Astrocyte (in vitro differentiated cells and primary cell): ENCODE measurements around the gene WDR75.

Experiments used
- EZH2 ChIP-seq: IDR thresholded peaks from 2 replicates; pipeline ENCODE4 v1.6.1; 2012; ENCODE audit warnings: mild to moderate bottlenecking, low read length, inconsistent platforms; ENCODE audit not compliant: insufficient read depth
- TF ChIP-seq, protein P1 (sequence below): IDR thresholded peaks from 2 replicates; pipeline ENCODE4 v1.5.1; 2011; ENCODE audit warnings: low read depth, mild to moderate bottlenecking, inconsistent platforms, low read length, moderate library complexity; ENCODE audit not compliant: insufficient read depth

DNA sequence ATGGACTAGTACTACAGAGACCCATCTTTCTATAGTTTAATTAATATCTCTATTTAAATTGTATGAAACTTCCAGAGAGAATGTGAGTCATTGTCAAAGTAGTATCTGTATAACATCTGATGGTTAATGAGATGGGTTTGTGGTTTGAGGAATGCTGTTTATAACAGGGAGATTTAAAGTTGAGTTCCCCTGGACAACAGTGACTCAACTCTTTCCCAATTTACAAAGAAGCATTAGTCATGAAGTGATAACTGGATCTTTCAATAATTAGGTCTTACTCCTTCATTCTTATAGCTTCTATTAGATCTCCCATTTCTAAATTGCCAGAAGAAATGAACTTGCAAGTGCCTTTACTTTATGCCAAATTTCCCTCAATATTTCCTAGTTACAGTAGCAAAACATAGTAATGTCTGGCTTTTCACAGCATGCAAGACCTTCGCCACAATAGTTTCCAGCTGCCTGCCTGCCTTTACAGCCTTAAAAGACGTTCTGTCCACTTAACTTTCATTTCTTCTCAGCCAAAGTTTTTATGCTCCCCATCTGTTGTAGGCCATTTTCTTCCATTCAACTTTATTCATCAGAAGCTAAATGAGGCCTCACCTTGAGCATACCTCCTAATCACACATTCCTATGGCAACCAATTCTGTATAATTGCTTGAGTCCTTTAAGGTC lies 47.7 kb upstream of the WDR75 start:
- TF ChIP-seq, protein P1, sequence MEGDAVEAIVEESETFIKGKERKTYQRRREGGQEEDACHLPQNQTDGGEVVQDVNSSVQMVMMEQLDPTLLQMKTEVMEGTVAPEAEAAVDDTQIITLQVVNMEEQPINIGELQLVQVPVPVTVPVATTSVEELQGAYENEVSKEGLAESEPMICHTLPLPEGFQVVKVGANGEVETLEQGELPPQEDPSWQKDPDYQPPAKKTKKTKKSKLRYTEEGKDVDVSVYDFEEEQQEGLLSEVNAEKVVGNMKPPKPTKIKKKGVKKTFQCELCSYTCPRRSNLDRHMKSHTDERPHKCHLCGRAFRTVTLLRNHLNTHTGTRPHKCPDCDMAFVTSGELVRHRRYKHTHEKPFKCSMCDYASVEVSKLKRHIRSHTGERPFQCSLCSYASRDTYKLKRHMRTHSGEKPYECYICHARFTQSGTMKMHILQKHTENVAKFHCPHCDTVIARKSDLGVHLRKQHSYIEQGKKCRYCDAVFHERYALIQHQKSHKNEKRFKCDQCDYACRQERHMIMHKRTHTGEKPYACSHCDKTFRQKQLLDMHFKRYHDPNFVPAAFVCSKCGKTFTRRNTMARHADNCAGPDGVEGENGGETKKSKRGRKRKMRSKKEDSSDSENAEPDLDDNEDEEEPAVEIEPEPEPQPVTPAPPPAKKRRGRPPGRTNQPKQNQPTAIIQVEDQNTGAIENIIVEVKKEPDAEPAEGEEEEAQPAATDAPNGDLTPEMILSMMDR: no peak
- no peak for TF ChIP-seq EZH2
